ENCODE results near the gene UNC5CL. TPM values are rescaled to one million over a fixed set of nuclear protein-coding genes. Genes with fewer than 3 reads are reported as not detected.

Gene UNC5CL
- total RNA-seq, 1 experiment from 2014 or later, result 0.81 TPM

GRCh38 chr6:41040940-41041536 lies 2.0 kb upstream of the UNC5CL start:
- Mint-ChIP-seq H3K27me3 (ENCODE audit: low read depth) (no peaks in the 10 kb centered on the region; the same call in 1 of the 2 replicates), H3K4me3 (no peak overlapping the region), H3K27ac (peak overlapping the region in 1 of 3 experiments; percentile 62; a peak in 1 of 7 replicates), H3K9me3 (no peaks in the 10 kb centered on the region; a peak in 1 of 5 replicates), H3K4me1 (peaks cover 12 to 20% of the 10 kb centered on the region in 2 experiments), H3K36me3 (ENCODE audit: insufficient read depth in 1 of 3, low read depth in 3 of 3) (no peaks in the 10 kb centered on the region)
- H3K56ac ChIP-seq (ENCODE audit: insufficient read length, low read depth, low read length), result no peak overlapping the region
- no peak overlapping the region for H2BK20ac ChIP-seq (ENCODE audit: low read depth, low read length, poor library complexity, severe bottlenecking)
- no peak overlapping the region for H2AK5ac ChIP-seq (ENCODE audit: insufficient read length, low read length)
- H3K23me2 ChIP-seq (ENCODE audit: insufficient read length, low read depth, low read length, poor library complexity, severe bottlenecking), result no peaks in the 10 kb centered on the region
- no peak for DNase-seq
- no peak overlapping the region for H3K23ac ChIP-seq (ENCODE audit: insufficient read length, low read depth, low read length)
- H3T11ph ChIP-seq (ENCODE audit: low read length), result no peak overlapping the region
- H3K9me3 ChIP-seq (ENCODE audit: control insufficient read depth, low read depth, low read length), result no peaks in the 10 kb centered on the region
- H4K91ac ChIP-seq (ENCODE audit: insufficient read length, low read depth, low read length), result no peak overlapping the region
- no peak overlapping the region for H3K27ac ChIP-seq (ENCODE audit: insufficient read length, low read depth, low read length)
- TF ChIP-seq CTCF (conservative IDR thresholded peaks at IDR 0.05), result no peak
- H3K4me2 ChIP-seq (ENCODE audit: insufficient read depth, insufficient read length, low read length), result no peak overlapping the region
- H4K20me1 ChIP-seq (ENCODE audit: control insufficient read depth, insufficient read depth, insufficient read length), result no peaks in the 10 kb centered on the region
- no peak overlapping the region for H4K8ac ChIP-seq (replicated peaks; ENCODE audit: insufficient read length, low read depth, low read length)
- H3K4me1 ChIP-seq (ENCODE audit: insufficient read depth, low read length), result no peaks in the 10 kb centered on the region
- no peak overlapping the region for H4K5ac ChIP-seq (ENCODE audit: insufficient read length, low read depth, low read length)
- H3K18ac ChIP-seq (ENCODE audit: insufficient read length, low read depth, low read length), result no peak overlapping the region
- no peak overlapping the region for H3K9ac ChIP-seq (ENCODE audit: extremely low read depth, insufficient read length, low read length)
- H2BK15ac ChIP-seq (ENCODE audit: low read depth, low read length), result no peak overlapping the region
- no peaks in the 10 kb centered on the region for H3K27me3 ChIP-seq (ENCODE audit: insufficient read depth, low read length)
- no peak overlapping the region for H3K4ac ChIP-seq (ENCODE audit: low read depth, low read length)
- H3K14ac ChIP-seq (ENCODE audit: insufficient read depth, low read length), result no peak overlapping the region
- no peak overlapping the region for H2BK120ac ChIP-seq (ENCODE audit: low read depth, low read length, poor library complexity, severe bottlenecking)
- H3K79me2 ChIP-seq (ENCODE audit: insufficient read depth, low read length), result no peaks in the 10 kb centered on the region
- H2BK5ac ChIP-seq (ENCODE audit: insufficient read length, low read length), result no peak overlapping the region
- no CpG with 5 or more reads among the region's 1 CpG for WGBS (ENCODE audit: extremely low coverage, insufficient read length, low lambda C conversion rate)
- H2BK12ac ChIP-seq (ENCODE audit: insufficient read length, low read depth, low read length), result no peak overlapping the region
- H2AFZ ChIP-seq (ENCODE audit: low read length), result no peak overlapping the region
- no peaks in the 10 kb centered on the region for H3K79me1 ChIP-seq (ENCODE audit: insufficient read depth, low read depth, low read length, poor library complexity, severe bottlenecking)
